PC-3 (cell line): Measurements from ENCODE around the gene CENPH.
"Not testable (repeated sequence)": the region's sequence is repeated elsewhere in the genome, so short reads cannot be mapped to it uniquely, and the experiment has no call there.

Experiments used
- EZH2 ChIP-seq: fragments of 300-600 bp; sonication (generic); IDR thresholded peaks from one replicate; pipeline ENCODE4 v1.6.1; 2017; ENCODE audit warnings: antibody characterized with exemption, mild to moderate bottlenecking, low read length; ENCODE audit not compliant: unreplicated experiment
- TF ChIP-seq, protein P1 (sequence below): fragments of 300-600 bp; sonication (generic); conservative IDR thresholded peaks from 2 replicates; pipeline ENCODE4 v1.5.1; 2017; ENCODE audit warnings: antibody characterized with exemption, low read depth, mild to moderate bottlenecking, low read length

DNA sequence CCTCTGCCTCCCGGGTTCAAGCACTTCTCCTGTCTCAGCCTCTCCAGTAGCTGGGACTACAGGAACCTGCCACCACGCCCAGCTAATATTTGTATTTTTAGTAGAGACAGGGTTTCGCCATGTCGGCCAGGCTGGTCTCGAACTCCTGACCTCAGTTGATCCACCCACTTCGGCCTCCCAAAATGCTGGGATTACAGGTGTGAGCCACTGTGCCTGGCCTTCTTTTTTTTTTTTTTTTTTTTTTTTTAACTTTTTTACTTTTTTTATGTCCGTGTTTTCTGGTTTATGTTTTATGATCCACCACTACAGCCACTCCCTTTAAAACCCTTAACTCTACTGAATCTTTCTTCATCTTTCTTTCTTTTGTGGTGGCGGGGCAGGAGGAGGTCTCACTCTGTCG is 47.4 kb downstream of the CENPH start:
- TF ChIP-seq, protein P1, sequence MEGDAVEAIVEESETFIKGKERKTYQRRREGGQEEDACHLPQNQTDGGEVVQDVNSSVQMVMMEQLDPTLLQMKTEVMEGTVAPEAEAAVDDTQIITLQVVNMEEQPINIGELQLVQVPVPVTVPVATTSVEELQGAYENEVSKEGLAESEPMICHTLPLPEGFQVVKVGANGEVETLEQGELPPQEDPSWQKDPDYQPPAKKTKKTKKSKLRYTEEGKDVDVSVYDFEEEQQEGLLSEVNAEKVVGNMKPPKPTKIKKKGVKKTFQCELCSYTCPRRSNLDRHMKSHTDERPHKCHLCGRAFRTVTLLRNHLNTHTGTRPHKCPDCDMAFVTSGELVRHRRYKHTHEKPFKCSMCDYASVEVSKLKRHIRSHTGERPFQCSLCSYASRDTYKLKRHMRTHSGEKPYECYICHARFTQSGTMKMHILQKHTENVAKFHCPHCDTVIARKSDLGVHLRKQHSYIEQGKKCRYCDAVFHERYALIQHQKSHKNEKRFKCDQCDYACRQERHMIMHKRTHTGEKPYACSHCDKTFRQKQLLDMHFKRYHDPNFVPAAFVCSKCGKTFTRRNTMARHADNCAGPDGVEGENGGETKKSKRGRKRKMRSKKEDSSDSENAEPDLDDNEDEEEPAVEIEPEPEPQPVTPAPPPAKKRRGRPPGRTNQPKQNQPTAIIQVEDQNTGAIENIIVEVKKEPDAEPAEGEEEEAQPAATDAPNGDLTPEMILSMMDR: not testable (repeated sequence)
- TF ChIP-seq EZH2: not testable (repeated sequence)
